ENCODE results near the gene UBE2D2. TPM values are rescaled to one million over a fixed set of nuclear protein-coding genes. Genes with fewer than 3 reads are reported as not detected.

The UBE2D2 gene
- total RNA-seq, 1 donor from 2014 or later: 152 TPM

- H3K4me1 Mint-ChIP-seq: peaks cover 75% of the 10 kb centered on the region
- no peaks in the 10 kb centered on the region for H3K27me3 Mint-ChIP-seq
- H3K36me3 Mint-ChIP-seq (ENCODE audit: low read depth): peaks cover 13% of the 10 kb centered on the region
- ChIA-PET POLR2A (interaction anchor here (0.6 to 16.5 kb wide), 14 partner anchors 14 to 308 kb away, joined by 3 to 772 read pairs (median 6); partner anchors contain the start of gene SPATA24), CTCF (interaction anchor here (0.7 to 9.8 kb wide), 10 partner anchors 10 to 115 kb away, joined by 3 to 169 read pairs (median 7); no protein-coding TSS in a partner anchor)
- DNase-seq (no peak), ATAC-seq (ENCODE audit: low read depth) (no peak)
- intact Hi-C loops (cut with micrococcal nuclease): no loop called here
- peak overlapping the region; percentile 98 for H3K4me3 Mint-ChIP-seq
- H3K27ac Mint-ChIP-seq: peak overlapping the region; percentile 94
- TF ChIP-seq CTCF (IDR thresholded peaks at IDR 0.05): no peak
- no peaks in the 10 kb centered on the region for H3K9me3 Mint-ChIP-seq
Observed at GRCh38 chr5:139650689-139651042, 89.5 kb downstream of the UBE2D2 start.

- Mint-ChIP-seq H3K4me1 (peaks cover 76% of the 10 kb centered on the region), H3K9me3 (no peaks in the 10 kb centered on the region), H3K4me3 (peak overlapping the region; percentile 98), H3K27me3 (no peaks in the 10 kb centered on the region), H3K27ac (peak overlapping the region; percentile 94), H3K36me3 (ENCODE audit: low read depth) (peaks cover 15% of the 10 kb centered on the region)
- ATAC-seq (ENCODE audit: low read depth): no peak
- DNase-seq: peak; percentile 17
- intact Hi-C loops (cut with micrococcal nuclease): no loop called here
- ChIA-PET CTCF (interaction anchor here (0.7 to 9.8 kb wide), 13 partner anchors 9 to 114 kb away, joined by 3 to 169 read pairs (median 5); no protein-coding TSS in a partner anchor), POLR2A (interaction anchor here (0.6 to 16.5 kb wide), 29 partner anchors 8 to 1900 kb away, joined by 3 to 772 read pairs (median 5); partner anchors contain the start of genes SPATA24 and UBE2D2)
- TF ChIP-seq CTCF (IDR thresholded peaks at IDR 0.05): no peak
Observed at GRCh38 chr5:139651043-139651834, 90.1 kb downstream of the UBE2D2 start.

- intact Hi-C loops (cut with micrococcal nuclease): loop anchor here (2.0 kb wide), 1 partner anchor 95 kb away; no protein-coding TSS in a partner anchor
- CTCF ChIA-PET: interaction anchor here (1.0 to 9.8 kb wide), 7 partner anchors 8 to 113 kb away, joined by 4 to 169 read pairs (median 11); no protein-coding TSS in a partner anchor
- Mint-ChIP-seq H3K4me1 (peaks cover 76% of the 10 kb centered on the region), H3K9me3 (no peaks in the 10 kb centered on the region), H3K36me3 (ENCODE audit: low read depth) (peaks cover 17% of the 10 kb centered on the region), H3K27me3 (no peaks in the 10 kb centered on the region), H3K4me3 (peak overlapping the region; percentile 98), H3K27ac (peak overlapping the region; percentile 85)
- POLR2A ChIA-PET: interaction anchor here (0.6 to 16.5 kb wide), 23 partner anchors 8 to 1901 kb away, joined by 3 to 772 read pairs (median 5); partner anchors contain the start of gene UBE2D2
- peak; percentile 56 for ATAC-seq (ENCODE audit: low read depth)
- DNase-seq: peak; percentile 91
- TF ChIP-seq CTCF (IDR thresholded peaks at IDR 0.05): no peak
Observed at GRCh38 chr5:139651853-139652787, 91.0 kb downstream of the UBE2D2 start.

GRCh38 chr5:139652788-139653241 is 91.7 kb downstream of the UBE2D2 start:
- Mint-ChIP-seq H3K4me1 (peaks cover 76% of the 10 kb centered on the region), H3K36me3 (ENCODE audit: low read depth) (peaks cover 19% of the 10 kb centered on the region), H3K27me3 (no peaks in the 10 kb centered on the region), H3K4me3 (peak overlapping the region; percentile 98), H3K9me3 (no peaks in the 10 kb centered on the region), H3K27ac (peak overlapping the region; percentile 85)
- ChIA-PET POLR2A (interaction anchor here (1.3 to 16.5 kb wide), 4 partner anchors 13 to 95 kb away, joined by 16 to 772 read pairs (median 348); no protein-coding TSS in a partner anchor), CTCF (interaction anchor here (1.5 to 9.8 kb wide), 6 partner anchors 18 to 113 kb away, joined by 4 to 169 read pairs (median 15); no protein-coding TSS in a partner anchor)
- intact Hi-C loops (cut with micrococcal nuclease): loop anchor here (1.0 to 2.0 kb wide), 2 partner anchors 8 to 94 kb away; no protein-coding TSS in a partner anchor
- DNase-seq (no peak), ATAC-seq (ENCODE audit: low read depth) (peak; percentile 15)
- no peak for TF ChIP-seq CTCF (IDR thresholded peaks at IDR 0.05)

Measured in activated B cell treated with CpG ODN at 0.5 μM for 24 hours (primary cell).